ENCODE data around the gene STX17. TPM values are rescaled to one million over a fixed set of nuclear protein-coding genes. Genes with fewer than 3 reads are reported as not detected.

The STX17 gene
- polyA plus RNA-seq, 1 experiment = 16.7 TPM

DNA sequence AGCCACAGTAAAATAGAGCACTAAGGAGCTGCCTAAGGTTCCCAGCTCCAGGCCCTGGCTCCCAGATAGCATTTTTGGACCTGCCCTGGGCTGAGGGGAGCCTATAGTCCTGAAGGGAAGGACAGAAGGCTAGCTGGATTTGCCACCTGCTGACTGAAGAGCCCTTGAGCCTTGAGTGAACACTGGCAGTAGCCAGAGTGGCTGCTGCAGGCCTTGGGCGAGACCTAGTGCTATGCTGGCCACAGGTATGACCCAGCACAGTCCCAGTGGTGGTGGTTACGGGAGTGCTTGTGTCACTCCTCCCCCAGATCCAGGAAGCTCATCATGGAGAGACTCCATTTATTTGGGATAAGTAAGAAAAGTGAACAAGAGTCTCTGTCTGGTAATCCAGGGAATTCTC lies 10.3 kb upstream of the STX17 start:
- no peak for TF ChIP-seq CTCF (IDR thresholded peaks at IDR 0.05; ENCODE audit: low read depth, low read length)
- DNase-seq (ENCODE audit: low read depth, low spot score) = no peak
- Histone ChIP-seq H3K27me3 (ENCODE audit: control insufficient read depth, insufficient read depth, low read length) (peaks cover 41% of the 10 kb centered on the region), H3K9me3 (ENCODE audit: control insufficient read depth, insufficient read depth, low read length) (no peaks in the 10 kb centered on the region), H3K27ac (ENCODE audit: low read depth, low read length) (no peak overlapping the region), H3K4me3 (ENCODE audit: low read depth, low read length) (no peak overlapping the region)
- ChIA-PET POLR2A (no interaction called here), CTCF (interaction anchor here (0.5 to 0.6 kb wide), 2 partner anchors 90 to 457 kb away, joined by 3 to 7 read pairs; partner anchors contain the start of gene TEX10)

- no peak for TF ChIP-seq CTCF (IDR thresholded peaks at IDR 0.05; ENCODE audit: low read depth, low read length)
- H3K9me3 ChIP-seq (ENCODE audit: control insufficient read depth, insufficient read depth, low read length) = no peaks in the 10 kb centered on the region; the same call in 1 of the 2 replicates
- peaks cover 12% of the 10 kb centered on the region for H3K27me3 ChIP-seq (ENCODE audit: control insufficient read depth, insufficient read depth, low read length)
- CTCF ChIA-PET = no interaction called here
- H3K27ac ChIP-seq (ENCODE audit: low read depth, low read length) = no peak overlapping the region
- no peak for DNase-seq (ENCODE audit: low read depth, low spot score)
- no peak overlapping the region for H3K4me3 ChIP-seq (ENCODE audit: low read depth, low read length)
- POLR2A ChIA-PET = no interaction called here
These were observed 3.1 kb upstream of the STX17 start for GRCh38 chr9:99903393-99903792.

DNA sequence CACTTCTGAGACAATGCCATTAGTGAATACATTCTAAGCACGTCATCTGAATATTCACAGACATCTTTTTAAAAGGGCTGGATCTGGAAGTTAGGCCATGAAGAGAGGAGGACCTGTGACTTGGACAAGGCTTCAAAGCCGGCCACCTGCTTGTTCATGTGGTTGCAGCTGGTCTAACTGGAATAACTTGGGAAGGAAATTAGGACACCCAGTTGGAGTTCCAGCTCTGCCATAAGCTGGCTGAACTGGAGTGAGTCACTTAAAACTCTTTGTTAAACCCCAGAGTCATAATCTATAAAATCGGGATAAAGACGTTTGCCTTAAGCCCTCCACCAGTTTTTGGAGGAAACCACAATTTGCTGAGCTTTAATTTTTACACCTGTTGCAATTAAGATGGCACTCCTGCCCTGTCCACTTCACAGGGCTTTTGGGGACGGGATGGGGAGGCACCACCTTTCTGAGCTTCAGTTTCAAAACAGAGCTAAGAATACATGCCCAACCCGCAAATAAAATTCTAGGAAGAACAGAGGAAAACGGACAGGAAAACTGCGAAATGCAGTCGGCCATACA lies 536 bp upstream of the STX17 start:
- TF ChIP-seq CTCF (IDR thresholded peaks at IDR 0.05; ENCODE audit: low read depth, low read length) = no peak
- DNase-seq (ENCODE audit: low read depth, low spot score) = no peak
- H3K27me3 ChIP-seq (ENCODE audit: control insufficient read depth, insufficient read depth, low read length) = peaks cover 8% of the 10 kb centered on the region
- no peak overlapping the region for H3K27ac ChIP-seq (ENCODE audit: low read depth, low read length)
- POLR2A ChIA-PET = no interaction called here
- H3K4me3 ChIP-seq (ENCODE audit: low read depth, low read length) = peak overlapping the region; percentile 92
- CTCF ChIA-PET = interaction anchor here (1.2 to 1.6 kb wide), 2 partner anchors 9 to 42 kb away, joined by 3 read pairs; no protein-coding TSS in a partner anchor
- H3K9me3 ChIP-seq (ENCODE audit: control insufficient read depth, insufficient read depth, low read length) = no peaks in the 10 kb centered on the region; the same call in 1 of the 2 replicates

DNA sequence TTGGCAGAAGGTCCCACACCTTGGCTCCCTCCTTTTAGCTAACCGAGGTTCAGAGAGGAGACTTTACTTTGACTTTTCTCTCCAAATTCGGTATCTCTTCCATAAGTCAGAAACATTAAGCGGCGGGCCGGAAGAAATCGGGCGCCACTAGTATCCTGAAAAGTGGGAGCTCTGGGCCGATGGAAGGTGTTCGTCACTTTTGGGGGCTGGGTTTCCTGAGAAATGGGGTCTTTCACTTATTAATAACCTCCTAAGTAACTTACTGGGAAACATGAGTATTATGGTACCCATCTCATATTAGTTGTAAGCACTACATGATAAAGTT lies 716 bp downstream of the STX17 start:
- Histone ChIP-seq H3K9me3 (ENCODE audit: control insufficient read depth, insufficient read depth, low read length) (no peaks in the 10 kb centered on the region; the same call in 1 of the 2 replicates), H3K27ac (ENCODE audit: low read depth, low read length) (peak overlapping the region; percentile 87), H3K27me3 (ENCODE audit: control insufficient read depth, insufficient read depth, low read length) (no peaks in the 10 kb centered on the region), H3K4me3 (ENCODE audit: low read depth, low read length) (peak overlapping the region; percentile 92)
- TF ChIP-seq CTCF (IDR thresholded peaks at IDR 0.05; ENCODE audit: low read depth, low read length) = no peak
- ChIA-PET CTCF (interaction anchor here (0.6 to 1.6 kb wide), 4 partner anchors 8 to 411 kb away, joined by 3 read pairs; no protein-coding TSS in a partner anchor), POLR2A (interaction anchor here (0.6 to 0.8 kb wide), 3 partner anchors 12 to 1028 kb away, joined by 3 to 8 read pairs (median 5); no protein-coding TSS in a partner anchor)
- no peak for DNase-seq (ENCODE audit: low read depth, low spot score)

GRCh38 chr9:99911600-99911999 lies 5.1 kb downstream of the STX17 start:
- H3K4me3 ChIP-seq (ENCODE audit: low read depth, low read length) = no peak overlapping the region
- no peak for TF ChIP-seq CTCF (IDR thresholded peaks at IDR 0.05; ENCODE audit: low read depth, low read length)
- ChIA-PET POLR2A (no interaction called here), CTCF (no interaction called here)
- DNase-seq (ENCODE audit: low read depth, low spot score) = no peak
- H3K27ac ChIP-seq (ENCODE audit: low read depth, low read length) = no peak overlapping the region
- no peaks in the 10 kb centered on the region for H3K27me3 ChIP-seq (ENCODE audit: control insufficient read depth, insufficient read depth, low read length)
- no peaks in the 10 kb centered on the region; the same call in 1 of the 2 replicates for H3K9me3 ChIP-seq (ENCODE audit: control insufficient read depth, insufficient read depth, low read length)
